Effector memory CD4-positive, alpha-beta T cell (primary cell): Measurements from ENCODE around the gene EIPR1.

Experiments
- DNase-seq, 3 donors: peaks; one replicate each; pipeline ENCODE4 v3.0.0-alpha.2; 2020
- H3K27ac ChIP-seq: 2 replicates; pipeline ENCODE4 v1.7.0; 2013; ENCODE audit warnings: mild to moderate bottlenecking, low read length, moderate library complexity; ENCODE audit not compliant: insufficient read depth, poor library complexity, severe bottlenecking
- H3K27me3 ChIP-seq: replicated peaks from 2 replicates; pipeline ENCODE4 v1.7.0; 2013; ENCODE audit warnings: mild to moderate bottlenecking, low read length; ENCODE audit not compliant: insufficient read depth, control insufficient read depth, poor library complexity, severe bottlenecking
- H3K36me3 ChIP-seq: 2 replicates; pipeline ENCODE4 v1.7.0; 2013; ENCODE audit warnings: mild to moderate bottlenecking, low read length, moderate library complexity; ENCODE audit not compliant: control insufficient read depth, insufficient read depth
- H3K4me1 ChIP-seq: 2 replicates; pipeline ENCODE4 v1.7.0; 2013; ENCODE audit warnings: low read length, mild to moderate bottlenecking; ENCODE audit not compliant: control insufficient read depth, insufficient read depth, poor library complexity, severe bottlenecking
- H3K4me3 ChIP-seq: 2 replicates; pipeline ENCODE4 v1.7.0; 2013; ENCODE audit warnings: low read length, low read depth, mild to moderate bottlenecking; ENCODE audit not compliant: insufficient read depth, poor library complexity, severe bottlenecking
- H3K9me3 ChIP-seq: 2 replicates; pipeline ENCODE4 v1.7.0; 2013; ENCODE audit warnings: mild to moderate bottlenecking, low read length, moderate library complexity; ENCODE audit not compliant: control insufficient read depth

EIPR1 gene

GRCh38 chr2:3217646-3218045 lies 160.0 kb downstream of the EIPR1 start:
- H3K27me3 ChIP-seq = no peaks in the 10 kb centered on the region
- H3K4me3 ChIP-seq = no peak overlapping the region
- H3K36me3 ChIP-seq = no peaks in the 10 kb centered on the region
- H3K27ac ChIP-seq = no peak overlapping the region
- DNase-seq = no peak
- H3K9me3 ChIP-seq = no peaks in the 10 kb centered on the region
- peaks cover 5% of the 10 kb centered on the region for H3K4me1 ChIP-seq

- peaks cover 5% of the 10 kb centered on the region for H3K4me1 ChIP-seq
- DNase-seq = no peak
- H3K36me3 ChIP-seq = no peaks in the 10 kb centered on the region
Measured at GRCh38 chr2:3216841-3217495, 160.7 kb downstream of the EIPR1 start.

GRCh38 chr2:3214806-3215404 lies 162.7 kb downstream of the EIPR1 start:
- Histone ChIP-seq H3K27me3 (no peaks in the 10 kb centered on the region), H3K4me1 (no peaks in the 10 kb centered on the region), H3K36me3 (peaks cover 3% of the 10 kb centered on the region), H3K27ac (no peak overlapping the region), H3K4me3 (no peak overlapping the region), H3K9me3 (no peaks in the 10 kb centered on the region)
- DNase-seq = no peak

More at GRCh38 chr2:3216841-3217495, 160.7 kb downstream of the EIPR1 start:
- Histone ChIP-seq H3K27me3 (no peaks in the 10 kb centered on the region), H3K9me3 (no peaks in the 10 kb centered on the region), H3K4me3 (no peak overlapping the region), H3K27ac (no peak overlapping the region)

- H3K27me3 ChIP-seq = no peaks in the 10 kb centered on the region
- H3K9me3 ChIP-seq = no peaks in the 10 kb centered on the region
- peaks cover 3% of the 10 kb centered on the region for H3K36me3 ChIP-seq
- no peaks in the 10 kb centered on the region for H3K4me1 ChIP-seq
- H3K27ac ChIP-seq = no peak overlapping the region
- DNase-seq = no peak
- H3K4me3 ChIP-seq = no peak overlapping the region
Measured at GRCh38 chr2:3214065-3214464, 163.6 kb downstream of the EIPR1 start.

- Histone ChIP-seq H3K9me3 (no peaks in the 10 kb centered on the region), H3K27me3 (no peaks in the 10 kb centered on the region), H3K4me3 (no peak overlapping the region), H3K4me1 (no peaks in the 10 kb centered on the region), H3K36me3 (peaks cover 7% of the 10 kb centered on the region), H3K27ac (no peak overlapping the region)
- no peak for DNase-seq
Measured at GRCh38 chr2:3212984-3213383, 164.6 kb downstream of the EIPR1 start.

GRCh38 chr2:3212061-3212362 lies 165.6 kb downstream of the EIPR1 start:
- peaks cover 7% of the 10 kb centered on the region for H3K36me3 ChIP-seq
- H3K4me3 ChIP-seq = no peak overlapping the region
- no peak for DNase-seq
- no peak overlapping the region for H3K27ac ChIP-seq
- H3K27me3 ChIP-seq = no peaks in the 10 kb centered on the region
- no peaks in the 10 kb centered on the region for H3K9me3 ChIP-seq
- no peaks in the 10 kb centered on the region for H3K4me1 ChIP-seq

- Histone ChIP-seq H3K27me3 (no peaks in the 10 kb centered on the region), H3K9me3 (no peaks in the 10 kb centered on the region), H3K4me3 (no peak overlapping the region), H3K27ac (no peak overlapping the region), H3K36me3 (peaks cover 7% of the 10 kb centered on the region), H3K4me1 (no peaks in the 10 kb centered on the region)
- no peak for DNase-seq
Measured at GRCh38 chr2:3211256-3212060, 166.2 kb downstream of the EIPR1 start.

- H3K27ac ChIP-seq = no peak overlapping the region
- no peaks in the 10 kb centered on the region for H3K27me3 ChIP-seq
- H3K36me3 ChIP-seq = peaks cover 7% of the 10 kb centered on the region
- H3K9me3 ChIP-seq = no peaks in the 10 kb centered on the region
- no peak for DNase-seq
- H3K4me3 ChIP-seq = no peak overlapping the region
- no peaks in the 10 kb centered on the region for H3K4me1 ChIP-seq
Measured at GRCh38 chr2:3210257-3210656, 167.4 kb downstream of the EIPR1 start.

- Histone ChIP-seq H3K4me3 (no peak overlapping the region), H3K9me3 (no peaks in the 10 kb centered on the region), H3K36me3 (peaks cover 7% of the 10 kb centered on the region), H3K27me3 (no peaks in the 10 kb centered on the region), H3K27ac (no peak overlapping the region), H3K4me1 (no peaks in the 10 kb centered on the region)
- DNase-seq = no peak
Measured at GRCh38 chr2:3209258-3209657, 168.4 kb downstream of the EIPR1 start.

GRCh38 chr2:3208591-3208990 lies 169.0 kb downstream of the EIPR1 start:
- no peak overlapping the region for H3K4me3 ChIP-seq
- no peaks in the 10 kb centered on the region for H3K4me1 ChIP-seq
- H3K9me3 ChIP-seq = no peaks in the 10 kb centered on the region
- peaks cover 7% of the 10 kb centered on the region for H3K36me3 ChIP-seq
- no peak for DNase-seq
- H3K27ac ChIP-seq = no peak overlapping the region
- no peaks in the 10 kb centered on the region for H3K27me3 ChIP-seq
